ENCODE results near the gene SMC1A.

SMC1A gene

GRCh38 chrX:53337101-53337500 is 85.4 kb downstream of the SMC1A start:
- no peak for DNase-seq (ENCODE audit: low read depth)

- DNase-seq (ENCODE audit: low read depth), result no peak
Observed at GRCh38 chrX:53333853-53334252, 88.6 kb downstream of the SMC1A start.

DNA sequence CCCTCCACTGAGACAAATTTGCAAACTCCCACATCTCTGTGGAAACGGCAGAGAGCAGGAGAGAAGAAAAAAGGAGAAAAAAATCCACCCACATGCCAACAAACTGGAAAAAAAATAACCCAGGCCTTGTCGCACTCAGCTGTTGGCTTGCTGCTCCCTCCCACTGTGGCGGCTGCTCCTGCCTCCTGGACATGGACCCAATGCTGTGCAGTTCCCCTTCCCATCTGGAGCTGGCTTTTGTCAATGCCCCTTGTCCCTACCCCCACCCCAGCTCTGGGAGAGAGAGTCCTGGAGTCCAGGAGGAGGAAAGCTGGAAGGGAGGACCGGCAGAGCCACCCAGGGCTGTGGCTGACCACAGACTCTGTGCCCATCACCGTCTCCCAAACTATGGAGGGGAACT is 90.2 kb downstream of the SMC1A start:
- no peak for DNase-seq (ENCODE audit: low read depth)

DNA sequence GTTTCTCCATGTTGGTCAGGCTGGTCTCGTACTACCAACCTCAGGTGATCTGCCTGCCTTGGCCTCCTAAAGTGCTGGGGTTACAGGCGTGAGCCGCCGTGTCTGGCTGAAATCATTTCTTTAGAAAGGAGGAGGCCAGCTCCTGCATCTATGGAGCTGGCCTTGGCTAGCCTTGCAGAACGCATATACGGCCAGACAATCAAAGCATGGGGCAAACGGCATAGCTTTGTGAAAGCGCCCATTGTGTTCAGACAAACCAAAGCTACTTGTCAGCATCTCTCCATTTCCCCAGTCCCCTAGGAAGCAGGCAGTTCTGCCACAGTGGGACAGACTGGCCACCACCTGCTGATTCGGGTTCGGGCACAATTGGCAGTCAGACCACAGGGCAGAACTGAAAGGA is 92.1 kb downstream of the SMC1A start:
- DNase-seq (ENCODE audit: low read depth), result no peak

- no peak for DNase-seq (ENCODE audit: low read depth)
Observed at GRCh38 chrX:53324803-53325202, 97.7 kb downstream of the SMC1A start.

All from GM04504 (cell line).